Measurements from ENCODE around the gene ATP9A. TPM values are rescaled to one million over a fixed set of nuclear protein-coding genes. Genes with fewer than 3 reads are reported as not detected.

Gene ATP9A
- polyA plus RNA-seq, 1 donor (not counting 4 experiments of a cell fraction or from before 2014, with no cell fraction given), result 5.8 TPM

DNA sequence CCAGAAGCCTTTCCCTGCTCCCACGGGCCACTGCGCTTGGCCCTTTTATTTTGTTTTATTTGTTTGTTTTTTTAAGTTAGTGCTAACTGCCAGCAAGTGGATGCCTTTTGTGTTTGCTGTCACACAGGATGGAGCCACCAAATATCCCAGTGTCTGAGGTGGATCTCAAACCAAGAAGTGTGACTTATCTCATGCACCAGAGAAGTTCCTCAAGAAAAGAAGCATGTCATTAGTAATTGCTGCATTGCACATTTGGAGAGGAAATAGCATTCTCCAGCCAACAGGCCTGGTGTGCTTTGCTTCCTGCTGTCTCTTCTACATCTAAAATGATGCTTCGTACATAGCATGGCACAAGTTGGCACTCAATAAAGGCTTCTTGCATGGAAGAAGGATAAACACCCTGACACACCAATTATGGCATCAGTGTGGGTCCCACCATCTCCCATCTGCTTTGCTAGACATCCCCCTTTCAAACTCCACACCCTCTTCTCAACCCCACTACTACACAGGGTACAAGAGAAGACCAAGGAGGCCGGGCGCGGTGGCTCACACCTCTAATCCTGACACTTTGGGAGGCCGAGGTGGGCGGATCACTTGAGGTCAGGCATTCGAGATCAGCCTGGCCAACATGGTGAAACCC is 1.9 kb upstream of the ATP9A start:
- FAIRE-seq (no peak), DNase-seq (ENCODE audit: low read depth, low spot score) (no peak)
- no peaks in the 10 kb centered on the region for H3K36me3 ChIP-seq (ENCODE audit: control insufficient read depth in 2 of 2, extremely low read depth in 1 of 2, insufficient read depth in 2 of 2, low read length in 2 of 2)
- no peak overlapping the region for H3K9ac ChIP-seq (ENCODE audit: control insufficient read depth, extremely low read depth, insufficient read depth, low read length)
- TF ChIP-seq EZH2 (IDR thresholded peaks at IDR 0.05; ENCODE audit: low read length), result no peak
- TF ChIP-seq, protein P1, sequence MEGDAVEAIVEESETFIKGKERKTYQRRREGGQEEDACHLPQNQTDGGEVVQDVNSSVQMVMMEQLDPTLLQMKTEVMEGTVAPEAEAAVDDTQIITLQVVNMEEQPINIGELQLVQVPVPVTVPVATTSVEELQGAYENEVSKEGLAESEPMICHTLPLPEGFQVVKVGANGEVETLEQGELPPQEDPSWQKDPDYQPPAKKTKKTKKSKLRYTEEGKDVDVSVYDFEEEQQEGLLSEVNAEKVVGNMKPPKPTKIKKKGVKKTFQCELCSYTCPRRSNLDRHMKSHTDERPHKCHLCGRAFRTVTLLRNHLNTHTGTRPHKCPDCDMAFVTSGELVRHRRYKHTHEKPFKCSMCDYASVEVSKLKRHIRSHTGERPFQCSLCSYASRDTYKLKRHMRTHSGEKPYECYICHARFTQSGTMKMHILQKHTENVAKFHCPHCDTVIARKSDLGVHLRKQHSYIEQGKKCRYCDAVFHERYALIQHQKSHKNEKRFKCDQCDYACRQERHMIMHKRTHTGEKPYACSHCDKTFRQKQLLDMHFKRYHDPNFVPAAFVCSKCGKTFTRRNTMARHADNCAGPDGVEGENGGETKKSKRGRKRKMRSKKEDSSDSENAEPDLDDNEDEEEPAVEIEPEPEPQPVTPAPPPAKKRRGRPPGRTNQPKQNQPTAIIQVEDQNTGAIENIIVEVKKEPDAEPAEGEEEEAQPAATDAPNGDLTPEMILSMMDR (optimal IDR thresholded peaks at IDR 0.05 in 1 of 3, IDR thresholded peaks at IDR 0.05 in 1 of 3, conservative IDR thresholded peaks at IDR 0.05 in 1 of 3; ENCODE audit: extremely low read depth in 1 of 3, insufficient read depth in 2 of 3, low read length in 3 of 3), result no peak
- no peaks in the 10 kb centered on the region for H3K9me3 ChIP-seq (ENCODE audit: control insufficient read depth, low read depth, low read length)
- H3K4me3 ChIP-seq (ENCODE audit: control insufficient read depth in 2 of 3, extremely low read depth in 1 of 3, insufficient read depth in 2 of 3, low read depth in 1 of 3, low read length in 3 of 3), result no peak overlapping the region
- no peak overlapping the region for H3K27ac ChIP-seq (ENCODE audit: control insufficient read depth, insufficient read depth, low read length)
- no peak overlapping the region for H3K4me2 ChIP-seq (ENCODE audit: control insufficient read depth, extremely low read depth, insufficient read depth, low read depth, low read length)
- H3K9me1 ChIP-seq (ENCODE audit: control insufficient read depth, extremely low read depth, insufficient read depth, low read length), result no peaks in the 10 kb centered on the region
- peaks cover 13% of the 10 kb centered on the region for H3K4me1 ChIP-seq (ENCODE audit: control insufficient read depth, extremely low read depth, insufficient read depth, low read length)
- peaks cover 5% of the 10 kb centered on the region for H3K27me3 ChIP-seq (ENCODE audit: control insufficient read depth, extremely low read depth, insufficient read depth, low read length)
- no peak overlapping the region for H2AFZ ChIP-seq (ENCODE audit: control insufficient read depth, low read length)
- no peaks in the 10 kb centered on the region for H3K79me2 ChIP-seq (ENCODE audit: control insufficient read depth, insufficient read depth, low read length)
- dilution Hi-C loops (cut with MboI; ENCODE audit: extremely low pct_ligation_motif_present, low sequenced_read_pairs), result no loop called here
- no peaks in the 10 kb centered on the region for H4K20me1 ChIP-seq (ENCODE audit: control insufficient read depth, extremely low read depth, insufficient read depth, low read length)

DNA sequence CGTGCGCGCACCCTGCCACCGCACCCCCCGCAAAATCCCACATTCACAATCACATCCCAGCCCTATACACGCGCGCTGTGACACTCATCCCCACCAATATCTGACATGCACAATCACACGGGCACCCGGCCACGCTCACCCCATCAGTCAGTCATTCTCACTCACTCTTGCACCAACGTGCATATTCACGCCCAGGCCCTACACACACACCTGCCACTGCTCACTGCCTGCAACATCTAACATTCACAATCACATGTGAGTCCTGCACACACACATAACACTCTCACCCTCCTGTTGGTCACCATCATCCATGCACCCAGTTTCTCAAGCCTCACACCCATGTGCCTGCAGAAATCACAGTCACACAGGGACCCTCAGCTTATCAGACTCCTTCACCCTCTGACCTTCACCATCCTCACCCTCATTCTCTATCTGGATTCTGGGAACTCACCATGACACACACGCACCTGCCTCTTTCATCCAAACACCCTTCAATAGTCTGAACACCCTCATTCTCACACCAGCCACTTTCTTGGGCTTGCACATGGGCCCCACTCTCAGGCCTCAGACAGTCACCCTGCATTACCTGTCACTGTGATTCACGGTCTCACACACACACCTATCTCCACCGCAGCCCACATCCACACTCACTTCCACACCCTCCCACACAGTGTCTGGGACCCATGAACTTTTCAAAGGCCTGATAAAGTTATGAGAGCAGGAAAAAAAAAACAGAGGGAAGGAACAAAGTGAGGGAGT is 748 bp upstream of the ATP9A start:
- Histone ChIP-seq H3K4me2 (ENCODE audit: control insufficient read depth, extremely low read depth, insufficient read depth, low read depth, low read length) (no peak overlapping the region), H3K27ac (ENCODE audit: control insufficient read depth, insufficient read depth, low read length) (no peak overlapping the region), H3K79me2 (ENCODE audit: control insufficient read depth, insufficient read depth, low read length) (no peaks in the 10 kb centered on the region), H3K27me3 (ENCODE audit: control insufficient read depth, extremely low read depth, insufficient read depth, low read length) (peaks cover 5% of the 10 kb centered on the region), H3K4me1 (ENCODE audit: control insufficient read depth, extremely low read depth, insufficient read depth, low read length) (peaks cover 13% of the 10 kb centered on the region), H3K9me1 (ENCODE audit: control insufficient read depth, extremely low read depth, insufficient read depth, low read length) (no peaks in the 10 kb centered on the region), H3K9ac (ENCODE audit: control insufficient read depth, extremely low read depth, insufficient read depth, low read length) (no peak overlapping the region), H3K36me3 (ENCODE audit: control insufficient read depth in 2 of 2, extremely low read depth in 1 of 2, insufficient read depth in 2 of 2, low read length in 2 of 2) (no peaks in the 10 kb centered on the region), H2AFZ (ENCODE audit: control insufficient read depth, low read length) (no peak overlapping the region), H3K4me3 (ENCODE audit: control insufficient read depth in 2 of 3, extremely low read depth in 1 of 3, insufficient read depth in 2 of 3, low read depth in 1 of 3, low read length in 3 of 3) (no peak overlapping the region), H4K20me1 (ENCODE audit: control insufficient read depth, extremely low read depth, insufficient read depth, low read length) (no peaks in the 10 kb centered on the region), H3K9me3 (ENCODE audit: control insufficient read depth, low read depth, low read length) (no peaks in the 10 kb centered on the region)
- FAIRE-seq, result no peak
- TF ChIP-seq, protein P1 (optimal IDR thresholded peaks at IDR 0.05 in 1 of 3, IDR thresholded peaks at IDR 0.05 in 1 of 3, conservative IDR thresholded peaks at IDR 0.05 in 1 of 3; ENCODE audit: extremely low read depth in 1 of 3, insufficient read depth in 2 of 3, low read length in 3 of 3), result no peak
- TF ChIP-seq EZH2 (IDR thresholded peaks at IDR 0.05; ENCODE audit: low read length), result peak; percentile 63
- dilution Hi-C loops (cut with MboI; ENCODE audit: extremely low pct_ligation_motif_present, low sequenced_read_pairs), result no loop called here
- no peak for DNase-seq (ENCODE audit: low read depth, low spot score)
